ENCODE measurements around the gene CADPS. TPM values are rescaled to one million over a fixed set of nuclear protein-coding genes. Genes with fewer than 3 reads are reported as not detected.
A peak's percentile ranks its signal among the peaks of the same experiment; 100 is the strongest.

The CADPS gene
- polyA plus RNA-seq, 2 donors = 0.09 to 0.20 TPM

GRCh38 chr3:62688050-62688449 lies 187.2 kb downstream of the CADPS start:
- H3K9me3 ChIP-seq (ENCODE audit: control insufficient read depth in 2 of 2, insufficient read depth in 1 of 2, low read depth in 1 of 2, low read length in 1 of 2) = no peaks in the 10 kb centered on the region
- WGBS, 2 donors = 34 to 53% methylated on average over 2 of the region's 2 CpGs
- H3K27ac ChIP-seq (ENCODE audit: low read depth in 2 of 2, low read length in 1 of 2) = no peak overlapping the region
- no peak overlapping the region for H3K4me3 ChIP-seq (ENCODE audit: low read depth in 1 of 2, low read length in 2 of 2)
- no peaks in the 10 kb centered on the region for H3K4me1 ChIP-seq (ENCODE audit: control insufficient read depth in 2 of 2, insufficient read depth in 2 of 2, low read length in 1 of 2)
- peaks cover 0 to 5% of the 10 kb centered on the region in 2 donors for H3K27me3 ChIP-seq (ENCODE audit: control insufficient read depth in 1 of 2, insufficient read depth in 2 of 2, low read length in 2 of 2)
- no peaks in the 10 kb centered on the region for H3K36me3 ChIP-seq (ENCODE audit: control insufficient read depth in 2 of 2, insufficient read depth in 2 of 2, low read length in 1 of 2)

- peaks cover 0 to 5% of the 10 kb centered on the region in 2 donors for H3K27me3 ChIP-seq (ENCODE audit: control insufficient read depth in 1 of 2, insufficient read depth in 2 of 2, low read length in 2 of 2)
- 29 to 41% methylated on average over 4 of the region's 4 CpGs for WGBS, 2 donors
- H3K4me1 ChIP-seq (ENCODE audit: control insufficient read depth in 2 of 2, insufficient read depth in 2 of 2, low read length in 1 of 2) = no peaks in the 10 kb centered on the region
- no peaks in the 10 kb centered on the region for H3K36me3 ChIP-seq (ENCODE audit: control insufficient read depth in 2 of 2, insufficient read depth in 2 of 2, low read length in 1 of 2)
- H3K27ac ChIP-seq (ENCODE audit: low read depth in 2 of 2, low read length in 1 of 2) = peak overlapping the region in 1 of 2 donors; percentile 40
- no peaks in the 10 kb centered on the region for H3K9me3 ChIP-seq (ENCODE audit: control insufficient read depth in 2 of 2, insufficient read depth in 1 of 2, low read depth in 1 of 2, low read length in 1 of 2)
- no peak overlapping the region for H3K4me3 ChIP-seq (ENCODE audit: low read depth in 1 of 2, low read length in 2 of 2)
Observed at GRCh38 chr3:62686503-62687294, 188.5 kb downstream of the CADPS start.

GRCh38 chr3:62682826-62683225 lies 192.4 kb downstream of the CADPS start:
- WGBS, 2 donors = 88% methylated on average over 2 of the region's 2 CpGs
- H3K4me3 ChIP-seq (ENCODE audit: low read depth in 1 of 2, low read length in 2 of 2) = no peak overlapping the region
- H3K9me3 ChIP-seq (ENCODE audit: control insufficient read depth in 2 of 2, insufficient read depth in 1 of 2, low read depth in 1 of 2, low read length in 1 of 2) = no peaks in the 10 kb centered on the region
- H3K4me1 ChIP-seq (ENCODE audit: control insufficient read depth in 2 of 2, insufficient read depth in 2 of 2, low read length in 1 of 2) = no peaks in the 10 kb centered on the region
- no peaks in the 10 kb centered on the region for H3K36me3 ChIP-seq (ENCODE audit: control insufficient read depth in 2 of 2, insufficient read depth in 2 of 2, low read length in 1 of 2)
- peaks cover 0 to 2% of the 10 kb centered on the region in 2 donors for H3K27me3 ChIP-seq (ENCODE audit: control insufficient read depth in 1 of 2, insufficient read depth in 2 of 2, low read length in 2 of 2)
- no peak overlapping the region for H3K27ac ChIP-seq (ENCODE audit: low read depth in 2 of 2, low read length in 1 of 2)

- no peaks in the 10 kb centered on the region for H3K36me3 ChIP-seq (ENCODE audit: control insufficient read depth in 2 of 2, insufficient read depth in 2 of 2, low read length in 1 of 2)
- no peak overlapping the region for H3K4me3 ChIP-seq (ENCODE audit: low read depth in 1 of 2, low read length in 2 of 2)
- no peaks in the 10 kb centered on the region for H3K4me1 ChIP-seq (ENCODE audit: control insufficient read depth in 2 of 2, insufficient read depth in 2 of 2, low read length in 1 of 2)
- no peak overlapping the region for H3K27ac ChIP-seq (ENCODE audit: low read depth in 2 of 2, low read length in 1 of 2)
- peaks cover 0 to 3% of the 10 kb centered on the region in 2 donors for H3K27me3 ChIP-seq (ENCODE audit: control insufficient read depth in 1 of 2, insufficient read depth in 2 of 2, low read length in 2 of 2)
- 52 to 61% methylated on average over 3 of the region's 3 CpGs for WGBS, 2 donors
- no peaks in the 10 kb centered on the region for H3K9me3 ChIP-seq (ENCODE audit: control insufficient read depth in 2 of 2, insufficient read depth in 1 of 2, low read depth in 1 of 2, low read length in 1 of 2)
Observed at GRCh38 chr3:62679988-62680387, 195.2 kb downstream of the CADPS start.

GRCh38 chr3:62678841-62679240 lies 196.4 kb downstream of the CADPS start:
- H3K9me3 ChIP-seq (ENCODE audit: control insufficient read depth in 2 of 2, insufficient read depth in 1 of 2, low read depth in 1 of 2, low read length in 1 of 2) = no peaks in the 10 kb centered on the region
- H3K27me3 ChIP-seq (ENCODE audit: control insufficient read depth in 1 of 2, insufficient read depth in 2 of 2, low read length in 2 of 2) = peaks cover 0 to 3% of the 10 kb centered on the region in 2 donors
- 69 to 77% methylated on average over 3 of the region's 3 CpGs for WGBS, 2 donors
- no peak overlapping the region for H3K4me3 ChIP-seq (ENCODE audit: low read depth in 1 of 2, low read length in 2 of 2)
- no peak overlapping the region for H3K27ac ChIP-seq (ENCODE audit: low read depth in 2 of 2, low read length in 1 of 2)
- H3K4me1 ChIP-seq (ENCODE audit: control insufficient read depth in 2 of 2, insufficient read depth in 2 of 2, low read length in 1 of 2) = no peaks in the 10 kb centered on the region
- H3K36me3 ChIP-seq (ENCODE audit: control insufficient read depth in 2 of 2, insufficient read depth in 2 of 2, low read length in 1 of 2) = no peaks in the 10 kb centered on the region

GRCh38 chr3:62677926-62678325 lies 197.3 kb downstream of the CADPS start:
- 53 to 59% methylated on average over 1 of the region's 1 CpG for WGBS, 2 donors
- H3K4me3 ChIP-seq (ENCODE audit: low read depth in 1 of 2, low read length in 2 of 2) = no peak overlapping the region
- H3K27ac ChIP-seq (ENCODE audit: low read depth in 2 of 2, low read length in 1 of 2) = no peak overlapping the region
- no peaks in the 10 kb centered on the region for H3K9me3 ChIP-seq (ENCODE audit: control insufficient read depth in 2 of 2, insufficient read depth in 1 of 2, low read depth in 1 of 2, low read length in 1 of 2)
- peaks cover 0 to 3% of the 10 kb centered on the region in 2 donors for H3K27me3 ChIP-seq (ENCODE audit: control insufficient read depth in 1 of 2, insufficient read depth in 2 of 2, low read length in 2 of 2)
- H3K36me3 ChIP-seq (ENCODE audit: control insufficient read depth in 2 of 2, insufficient read depth in 2 of 2, low read length in 1 of 2) = no peaks in the 10 kb centered on the region
- no peaks in the 10 kb centered on the region for H3K4me1 ChIP-seq (ENCODE audit: control insufficient read depth in 2 of 2, insufficient read depth in 2 of 2, low read length in 1 of 2)

GRCh38 chr3:62676689-62677271 lies 198.4 kb downstream of the CADPS start:
- H3K9me3 ChIP-seq (ENCODE audit: control insufficient read depth in 2 of 2, insufficient read depth in 1 of 2, low read depth in 1 of 2, low read length in 1 of 2) = no peaks in the 10 kb centered on the region
- peaks cover 0 to 3% of the 10 kb centered on the region in 2 donors for H3K27me3 ChIP-seq (ENCODE audit: control insufficient read depth in 1 of 2, insufficient read depth in 2 of 2, low read length in 2 of 2)
- 55% methylated on average over 3 of the region's 3 CpGs for WGBS, 2 donors
- H3K36me3 ChIP-seq (ENCODE audit: control insufficient read depth in 2 of 2, insufficient read depth in 2 of 2, low read length in 1 of 2) = no peaks in the 10 kb centered on the region
- H3K4me1 ChIP-seq (ENCODE audit: control insufficient read depth in 2 of 2, insufficient read depth in 2 of 2, low read length in 1 of 2) = no peaks in the 10 kb centered on the region
- no peak overlapping the region for H3K4me3 ChIP-seq (ENCODE audit: low read depth in 1 of 2, low read length in 2 of 2)
- no peak overlapping the region for H3K27ac ChIP-seq (ENCODE audit: low read depth in 2 of 2, low read length in 1 of 2)

- Histone ChIP-seq H3K4me1 (ENCODE audit: control insufficient read depth in 2 of 2, insufficient read depth in 2 of 2, low read length in 1 of 2) (no peaks in the 10 kb centered on the region), H3K9me3 (ENCODE audit: control insufficient read depth in 2 of 2, insufficient read depth in 1 of 2, low read depth in 1 of 2, low read length in 1 of 2) (no peaks in the 10 kb centered on the region), H3K36me3 (ENCODE audit: control insufficient read depth in 2 of 2, insufficient read depth in 2 of 2, low read length in 1 of 2) (no peaks in the 10 kb centered on the region), H3K27me3 (ENCODE audit: control insufficient read depth in 1 of 2, insufficient read depth in 2 of 2, low read length in 2 of 2) (peaks cover 0 to 3% of the 10 kb centered on the region in 2 donors), H3K27ac (ENCODE audit: low read depth in 2 of 2, low read length in 1 of 2) (no peak overlapping the region), H3K4me3 (ENCODE audit: low read depth in 1 of 2, low read length in 2 of 2) (no peak overlapping the region)
- WGBS, 2 donors = 83 to 85% methylated on average over 1 of the region's 1 CpG
Observed at GRCh38 chr3:62675492-62675891, 199.7 kb downstream of the CADPS start.

GRCh38 chr3:62672988-62673313 lies 202.3 kb downstream of the CADPS start:
- Histone ChIP-seq H3K27me3 (ENCODE audit: control insufficient read depth in 1 of 2, insufficient read depth in 2 of 2, low read length in 2 of 2) (peaks cover 0 to 1% of the 10 kb centered on the region in 2 donors), H3K4me1 (ENCODE audit: control insufficient read depth in 2 of 2, insufficient read depth in 2 of 2, low read length in 1 of 2) (no peaks in the 10 kb centered on the region), H3K4me3 (ENCODE audit: low read depth in 1 of 2, low read length in 2 of 2) (no peak overlapping the region), H3K36me3 (ENCODE audit: control insufficient read depth in 2 of 2, insufficient read depth in 2 of 2, low read length in 1 of 2) (no peaks in the 10 kb centered on the region), H3K27ac (ENCODE audit: low read depth in 2 of 2, low read length in 1 of 2) (no peak overlapping the region), H3K9me3 (ENCODE audit: control insufficient read depth in 2 of 2, insufficient read depth in 1 of 2, low read depth in 1 of 2, low read length in 1 of 2) (no peaks in the 10 kb centered on the region)
